CD4-positive, alpha-beta T cell treated with Interleukin-10 for 1 hour (primary cell): ENCODE measurements around the gene ZNF865.
"Not testable (repeated sequence)": the region's sequence is repeated elsewhere in the genome, so short reads cannot be mapped to it uniquely, and the experiment has no call there.

Source experiments
- DNase-seq: peaks from one replicate; pipeline ENCODE4 v3.0.0-alpha.2; 2020

ZNF865 gene

GRCh38 chr19:55605637-55606470 lies at the start of gene ZNF865:
TSS of gene ZNF865 (plus strand) at chr19:55605647. CDS start at chr19:55613619, 7,972 bp downstream.
- peak; percentile 76 for DNase-seq

- DNase-seq, result no peak
These were observed 45.8 kb upstream of the ZNF865 start for GRCh38 chr19:55559684-55560083.

GRCh38 chr19:55563261-55563690 lies 42.2 kb upstream of the ZNF865 start:
- DNase-seq, result no peak

- no peak for DNase-seq
These were observed 38.6 kb upstream of the ZNF865 start for GRCh38 chr19:55566823-55567222.

- DNase-seq, result no peak
These were observed 37.6 kb upstream of the ZNF865 start for GRCh38 chr19:55567708-55568328.

GRCh38 chr19:55569477-55569876 lies 36.0 kb upstream of the ZNF865 start:
- not testable (repeated sequence) for DNase-seq

- not testable (repeated sequence) for DNase-seq
These were observed 31.5 kb upstream of the ZNF865 start for GRCh38 chr19:55573929-55574328.

GRCh38 chr19:55576746-55577145 lies 28.7 kb upstream of the ZNF865 start:
- no peak for DNase-seq

GRCh38 chr19:55578031-55578760 lies 27.3 kb upstream of the ZNF865 start:
- DNase-seq, result no peak

GRCh38 chr19:55578761-55579747 lies 26.4 kb upstream of the ZNF865 start:
- DNase-seq, result no peak

GRCh38 chr19:55579766-55580621 lies 25.5 kb upstream of the ZNF865 start:
- DNase-seq, result no peak

GRCh38 chr19:55580628-55581144 lies 24.8 kb upstream of the ZNF865 start, which contains the start of gene ZNF579:
TSS of gene ZNF579 (minus strand) at chr19:55580848. CDS start at chr19:55579639, 1,209 bp downstream.
- DNase-seq, result peak; percentile 81

- DNase-seq, result peak; percentile 32
These were observed 24.2 kb upstream of the ZNF865 start for GRCh38 chr19:55581145-55581822.

- no peak for DNase-seq
These were observed 23.6 kb upstream of the ZNF865 start for GRCh38 chr19:55581823-55582223.

GRCh38 chr19:55582284-55582683 lies 23.2 kb upstream of the ZNF865 start:
- DNase-seq, result not testable (repeated sequence)

GRCh38 chr19:55583897-55584296 lies 21.6 kb upstream of the ZNF865 start:
- not testable (repeated sequence) for DNase-seq

GRCh38 chr19:55584871-55585270 lies 20.6 kb upstream of the ZNF865 start:
- no peak for DNase-seq

- DNase-seq, result peak; percentile 44
These were observed 19.6 kb upstream of the ZNF865 start for GRCh38 chr19:55585658-55586339.

GRCh38 chr19:55586976-55587668 lies 18.3 kb upstream of the ZNF865 start:
- peak; percentile 96 for DNase-seq
